DMS 273 (cell line): Measurements from ENCODE around the gene PXMP2.
"Not testable (repeated sequence)": the region's sequence is repeated elsewhere in the genome, so short reads cannot be mapped to it uniquely, and the experiment has no call there.

Source experiments
- DNase-seq: peaks from one replicate; lab custom pipeline; 2025; ENCODE audit not compliant: unreplicated experiment; lab: John Stamatoyannopoulos, UW

PXMP2 gene

GRCh38 chr12:132747395-132747794 lies 60.0 kb downstream of the PXMP2 start:
- no peak for DNase-seq

- no peak for DNase-seq
Measured at GRCh38 chr12:132747896-132748295, 60.5 kb downstream of the PXMP2 start.

- no peak for DNase-seq
Measured at GRCh38 chr12:132748319-132748718, 60.9 kb downstream of the PXMP2 start.

- not testable (repeated sequence) for DNase-seq
Measured at GRCh38 chr12:132753670-132754069, 66.3 kb downstream of the PXMP2 start.

- DNase-seq = no peak
Measured at GRCh38 chr12:132754160-132754932, 67.0 kb downstream of the PXMP2 start.
